GM12801 (cell line): Measurements from ENCODE around the gene ABO.

Experiments
- CTCF ChIP-seq: IDR thresholded peaks from one replicate; pipeline ENCODE4 v1.5.1; 2011; ENCODE audit warnings: control low read depth; ENCODE audit not compliant: insufficient read length; ENCODE audit errors: extremely low read depth

Gene ABO

DNA sequence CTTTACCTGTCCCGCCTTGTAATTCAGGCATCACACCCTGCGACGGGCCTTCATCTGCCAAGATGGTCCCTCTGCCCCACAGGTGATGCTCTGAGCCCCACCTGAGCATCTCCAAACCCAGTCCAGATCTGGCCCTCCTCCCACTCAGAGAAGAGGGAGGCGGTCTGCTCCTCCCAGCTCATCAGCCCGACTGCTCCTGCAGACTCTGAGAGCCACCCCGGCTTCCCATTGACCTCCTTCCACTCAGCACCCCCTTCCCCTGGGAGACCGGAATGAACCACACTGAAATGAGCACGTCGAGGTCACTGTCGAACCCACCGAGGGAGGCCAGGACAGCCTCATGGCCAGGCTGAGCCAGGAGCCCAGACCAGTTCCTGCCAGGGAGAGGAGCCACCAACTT is 12.8 kb downstream of the ABO start:
- TF ChIP-seq CTCF, result no peak

DNA sequence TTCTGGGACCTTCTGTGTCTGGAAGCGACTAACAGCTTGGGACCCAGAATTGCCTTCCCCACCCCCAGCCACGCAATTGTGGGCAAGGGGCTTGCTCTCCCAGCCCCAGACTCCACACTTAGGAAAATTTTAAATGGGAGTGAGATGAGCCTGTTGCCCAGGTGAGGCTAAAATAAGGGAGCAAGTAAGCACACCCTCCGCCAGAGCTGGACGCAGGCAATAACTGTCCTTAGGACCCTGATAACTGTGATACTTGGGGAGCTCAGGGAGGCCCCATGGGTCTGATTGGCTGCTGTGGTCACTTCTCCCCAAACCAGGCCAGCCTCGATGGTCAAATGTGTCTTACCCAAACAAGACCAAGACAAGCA is 13.3 kb downstream of the ABO start:
- TF ChIP-seq CTCF, result no peak

- TF ChIP-seq CTCF, result no peak
These were observed 13.8 kb downstream of the ABO start for GRCh38 chr9:133261103-133261752.

GRCh38 chr9:133260334-133261102 is 14.5 kb downstream of the ABO start:
- no peak for TF ChIP-seq CTCF

DNA sequence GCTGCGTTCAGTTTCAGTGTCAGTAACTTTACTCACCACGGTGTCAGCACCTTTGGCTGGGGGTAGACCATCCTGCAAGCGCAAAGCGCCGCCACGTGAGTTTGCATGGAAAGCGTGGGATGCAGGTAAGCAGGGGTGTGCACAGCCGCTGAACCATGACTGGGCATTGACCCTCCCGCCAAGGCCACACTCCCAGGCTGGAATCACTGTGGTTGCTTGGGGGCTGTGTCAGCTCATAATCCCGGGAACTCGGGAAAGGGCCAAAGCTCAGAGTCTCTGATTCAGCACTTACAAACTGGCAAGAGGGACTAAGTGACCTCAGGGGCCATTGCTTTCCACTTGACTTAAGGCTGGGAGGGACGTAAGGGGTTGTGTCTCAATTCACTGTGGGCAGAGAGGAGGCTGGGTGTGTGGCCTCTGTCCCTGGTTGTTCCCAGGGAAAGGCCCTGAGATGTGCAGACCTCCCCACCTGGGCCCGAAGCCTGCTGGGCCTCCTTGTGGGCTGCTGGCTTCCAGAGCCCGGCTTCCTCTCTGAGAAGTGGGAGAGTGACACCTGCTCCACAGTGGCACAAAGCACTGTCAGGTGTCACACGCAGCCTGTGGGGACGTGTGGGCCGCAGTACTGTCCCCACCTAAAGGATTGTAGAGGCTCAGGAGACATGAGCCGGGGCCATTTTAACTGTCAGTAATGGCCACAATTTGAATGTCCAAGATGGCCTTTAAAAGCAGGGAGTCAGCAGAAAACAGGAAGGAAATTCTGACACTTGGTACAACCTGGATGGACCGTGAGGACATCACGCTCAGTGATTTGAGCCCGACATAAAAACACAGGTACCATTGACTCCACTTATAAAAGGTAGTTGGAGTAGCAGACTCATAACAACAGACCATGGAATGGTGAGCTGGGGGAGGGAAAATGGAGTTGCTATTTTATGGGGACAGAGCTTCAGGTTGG is 16.7 kb downstream of the ABO start:
- no peak for TF ChIP-seq CTCF

DNA sequence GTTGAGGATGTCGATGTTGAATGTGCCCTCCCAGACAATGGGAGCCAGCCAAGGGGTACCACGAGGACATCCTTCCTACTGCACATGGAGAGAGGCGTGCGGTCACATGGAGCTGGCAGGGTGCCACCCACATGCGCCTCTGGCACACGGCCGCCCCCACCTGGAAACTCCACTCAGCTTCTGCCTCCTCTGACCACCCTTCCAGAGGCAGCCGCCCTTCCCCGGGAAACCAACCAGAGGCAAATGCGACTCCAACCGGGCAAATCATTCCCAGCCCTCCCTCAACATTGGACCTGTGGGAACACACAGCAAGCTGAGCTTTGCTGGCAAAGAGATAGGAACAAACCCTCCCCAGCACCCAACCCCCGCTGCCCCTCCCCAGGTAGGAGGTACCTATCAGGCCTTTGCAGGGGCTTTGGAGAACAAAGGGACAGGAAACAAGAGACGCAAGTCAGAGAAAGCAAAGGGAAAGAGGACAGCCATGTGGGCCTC is 17.5 kb downstream of the ABO start:
- no peak for TF ChIP-seq CTCF

GRCh38 chr9:133256686-133257091 is 18.3 kb downstream of the ABO start:
- TF ChIP-seq CTCF, result no peak
